Mesangial cell (primary cell): ENCODE results near the gene HLX. TPM values are rescaled to one million over a fixed set of nuclear protein-coding genes. Genes with fewer than 3 reads are reported as not detected.

Experiments used
- total RNA-seq: library from RNA; depleted of rRNA; stranded (reverse); fragments of >200 nt; gene quantifications from 2 replicates; pipeline ENCODE4 v1.2.3, GENCODE V29; 2015

Gene HLX, protein sequence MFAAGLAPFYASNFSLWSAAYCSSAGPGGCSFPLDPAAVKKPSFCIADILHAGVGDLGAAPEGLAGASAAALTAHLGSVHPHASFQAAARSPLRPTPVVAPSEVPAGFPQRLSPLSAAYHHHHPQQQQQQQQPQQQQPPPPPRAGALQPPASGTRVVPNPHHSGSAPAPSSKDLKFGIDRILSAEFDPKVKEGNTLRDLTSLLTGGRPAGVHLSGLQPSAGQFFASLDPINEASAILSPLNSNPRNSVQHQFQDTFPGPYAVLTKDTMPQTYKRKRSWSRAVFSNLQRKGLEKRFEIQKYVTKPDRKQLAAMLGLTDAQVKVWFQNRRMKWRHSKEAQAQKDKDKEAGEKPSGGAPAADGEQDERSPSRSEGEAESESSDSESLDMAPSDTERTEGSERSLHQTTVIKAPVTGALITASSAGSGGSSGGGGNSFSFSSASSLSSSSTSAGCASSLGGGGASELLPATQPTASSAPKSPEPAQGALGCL
- 2.8 and 3.9 TPM in 2 replicates for total RNA-seq

DNA sequence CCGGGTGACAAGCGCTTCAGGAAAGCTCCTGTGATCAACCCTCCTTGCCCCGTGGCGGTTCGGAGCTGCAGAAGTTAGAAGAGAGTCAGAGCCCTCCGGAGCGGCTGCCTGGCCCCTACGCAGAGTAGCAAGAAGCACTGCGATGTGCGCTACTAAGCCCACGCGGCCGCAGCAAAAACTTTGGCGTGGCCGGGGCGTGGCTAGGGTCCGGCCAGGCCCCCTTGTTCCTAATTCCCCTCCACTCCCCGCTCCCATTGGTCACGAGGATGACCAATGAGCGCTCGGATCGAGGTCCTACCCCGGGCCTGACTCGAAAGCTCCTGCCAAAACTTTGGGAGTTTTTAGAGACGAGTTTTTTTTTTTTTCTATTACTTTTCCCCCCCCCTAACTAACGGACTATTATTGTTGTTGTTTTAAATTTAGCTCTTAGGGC lies at the start of gene HLX:
TSS of gene HLX (plus strand) at position 368 of the 433 bp plus-strand sequence. CDS start 415 bp downstream, outside the sequence.

Other genes starting within 250 kb of the HLX start
- 1.1 and 4.6 TPM in 2 replicates for gene C1orf115, start 189.1 kb upstream of the HLX start, total RNA-seq
- 5.7 and 11.2 TPM in 2 replicates for gene MTARC2, start 131.1 kb upstream of the HLX start, total RNA-seq
- gene MTARC1, start 92.5 kb upstream of the HLX start, total RNA-seq = 4.2 and 5.2 TPM in 2 replicates